Activated effector memory CD4-positive, alpha-beta T cell treated with anti-CD3 and anti-CD28 coated beads, Interleukin-2, amount 50 U/mL, for 16 hours (primary cell): ENCODE results near the gene SALL3.

Experiments
- DNase-seq: peaks from one replicate; pipeline ENCODE4 v3.0.0-alpha.2; 2020

Gene SALL3

DNA sequence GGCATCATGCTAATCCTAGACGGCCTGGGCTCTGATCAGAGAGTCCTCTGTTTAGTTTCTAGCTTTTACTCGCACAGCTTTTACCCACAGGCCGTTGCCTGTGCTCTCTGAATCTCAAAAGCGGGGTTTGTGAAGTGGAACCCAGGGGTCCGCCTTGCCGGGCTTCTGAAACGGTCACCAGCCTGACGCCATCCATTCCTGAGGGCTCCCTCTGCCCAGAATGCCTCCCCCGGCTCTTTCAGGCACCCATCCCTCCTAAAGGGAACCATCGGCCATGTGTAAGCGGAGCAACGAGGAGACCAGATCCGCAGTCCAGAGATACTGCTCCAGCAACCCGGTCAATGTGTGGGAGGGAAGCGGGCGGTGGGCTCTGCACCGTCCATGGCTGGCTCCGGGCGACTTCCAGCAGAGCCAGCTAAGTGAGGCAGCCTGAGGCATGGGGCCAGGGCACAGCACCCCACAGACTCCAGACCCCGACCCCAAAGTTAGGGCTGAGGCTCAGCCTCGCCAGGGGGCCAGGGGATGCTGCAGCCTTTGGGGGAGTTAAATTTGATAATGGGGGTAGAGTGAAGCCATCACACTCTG, 28.8 kb downstream of the SALL3 start:
- DNase-seq = no peak

DNA sequence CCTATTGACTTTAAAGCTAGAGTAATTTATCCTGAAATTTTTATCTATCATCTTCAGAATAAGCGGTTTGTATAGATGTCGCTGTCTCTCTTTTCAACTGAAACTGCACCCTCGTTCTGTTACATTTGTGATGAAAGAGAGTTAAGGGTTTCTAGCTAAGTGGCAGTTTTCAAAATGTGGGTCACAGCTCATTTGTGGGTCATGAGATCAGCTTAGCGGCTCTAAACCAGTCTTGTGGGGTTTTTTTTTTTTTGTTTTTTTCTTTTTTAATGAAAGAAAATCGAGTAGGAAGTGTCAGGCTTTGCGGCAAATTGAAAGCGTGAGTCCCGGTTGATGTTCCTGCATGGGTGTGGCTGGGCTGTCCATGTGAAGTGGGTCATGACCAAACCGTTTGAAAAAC, 31.2 kb downstream of the SALL3 start:
- DNase-seq = no peak

GRCh38 chr18:79011300-79011870, 31.8 kb downstream of the SALL3 start:
- no peak for DNase-seq

DNA sequence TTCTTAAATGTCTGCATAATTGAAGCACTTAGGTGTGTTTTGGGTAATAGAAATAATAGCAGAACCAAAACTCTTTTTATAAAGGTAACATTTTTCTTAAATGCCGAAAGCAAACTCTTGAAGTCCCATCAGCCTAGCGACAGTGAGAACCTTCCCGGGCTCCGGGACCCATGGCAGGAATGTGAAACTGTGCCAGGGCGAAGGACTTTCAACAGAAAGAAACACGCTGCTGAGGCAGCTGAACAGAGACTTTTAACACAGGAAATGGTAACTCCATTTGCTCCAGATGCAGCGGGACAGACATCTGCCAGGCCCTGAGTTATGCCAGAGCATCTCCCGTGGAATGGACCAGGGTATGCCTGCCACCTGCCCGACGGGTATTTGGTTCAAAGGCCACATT, 34.3 kb downstream of the SALL3 start:
- no peak for DNase-seq

DNA sequence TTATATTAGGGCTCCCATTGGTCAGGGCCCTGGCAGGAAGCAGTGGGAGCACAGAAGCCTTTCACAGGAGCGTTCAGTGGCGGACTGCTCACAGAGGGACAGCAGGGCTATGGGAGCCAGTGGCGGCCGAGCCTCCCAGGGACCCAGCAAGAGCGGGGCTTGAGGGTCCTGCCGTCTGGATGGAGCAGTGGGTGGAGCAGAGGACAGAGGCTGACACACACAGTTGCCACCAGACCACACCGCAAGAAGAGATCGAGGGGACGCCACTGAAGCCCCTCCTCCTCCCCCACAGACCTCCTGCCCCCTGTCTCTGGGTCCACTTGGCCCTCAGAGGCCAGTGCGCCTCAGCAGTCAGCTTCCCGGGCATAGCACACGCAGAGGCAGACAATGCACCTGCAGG, 39.3 kb downstream of the SALL3 start:
- no peak for DNase-seq

GRCh38 chr18:79019881-79020280, 40.3 kb downstream of the SALL3 start:
- no peak for DNase-seq

GRCh38 chr18:79022603-79023002, 43.0 kb downstream of the SALL3 start:
- DNase-seq = no peak

- no peak for DNase-seq
These were observed 46.9 kb downstream of the SALL3 start for GRCh38 chr18:79026491-79026890.

DNA sequence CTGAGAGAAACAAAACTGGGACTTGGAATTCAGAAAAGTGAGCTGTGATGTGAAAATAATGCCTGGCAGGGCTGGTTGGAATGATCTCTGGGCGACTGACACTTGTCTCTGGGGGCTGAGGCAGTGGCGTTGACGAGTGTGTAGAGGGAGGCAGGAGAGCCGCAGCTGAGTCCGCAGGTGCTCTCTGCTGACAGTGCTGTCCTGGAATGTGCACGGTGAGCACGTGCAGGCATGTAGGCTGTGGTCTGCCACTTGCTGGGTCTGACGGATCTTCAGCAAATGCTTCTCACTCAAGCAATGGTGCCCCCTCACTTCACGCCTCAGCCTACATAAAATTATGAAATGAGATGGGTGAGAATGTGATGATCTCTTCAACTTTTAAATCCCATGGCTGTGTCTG, 51.1 kb downstream of the SALL3 start:
- no peak for DNase-seq

- no peak for DNase-seq
These were observed 62.7 kb downstream of the SALL3 start for GRCh38 chr18:79042276-79042675.

DNA sequence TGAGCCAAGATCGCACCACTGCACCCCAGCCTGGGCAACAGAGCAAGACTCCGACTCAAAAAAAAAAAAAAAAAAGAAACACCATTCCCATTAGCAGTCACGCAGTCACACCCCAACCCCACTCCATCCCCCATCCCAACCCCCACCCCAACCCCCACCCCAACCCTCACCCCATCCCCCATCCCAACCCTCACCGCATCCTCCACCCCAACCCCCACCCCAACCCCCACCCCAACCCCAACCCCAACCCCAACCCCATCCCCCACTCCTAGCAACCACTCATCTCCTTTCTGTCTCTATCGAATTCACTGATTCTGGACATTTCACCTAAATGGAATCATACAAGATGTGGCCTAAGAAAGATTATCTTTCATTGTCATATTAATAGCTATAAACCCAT, 63.7 kb downstream of the SALL3 start:
- no peak for DNase-seq

- DNase-seq = no peak
These were observed 66.9 kb downstream of the SALL3 start for GRCh38 chr18:79046522-79046921.

GRCh38 chr18:79047556-79048244, 68.1 kb downstream of the SALL3 start:
- DNase-seq = no peak

DNA sequence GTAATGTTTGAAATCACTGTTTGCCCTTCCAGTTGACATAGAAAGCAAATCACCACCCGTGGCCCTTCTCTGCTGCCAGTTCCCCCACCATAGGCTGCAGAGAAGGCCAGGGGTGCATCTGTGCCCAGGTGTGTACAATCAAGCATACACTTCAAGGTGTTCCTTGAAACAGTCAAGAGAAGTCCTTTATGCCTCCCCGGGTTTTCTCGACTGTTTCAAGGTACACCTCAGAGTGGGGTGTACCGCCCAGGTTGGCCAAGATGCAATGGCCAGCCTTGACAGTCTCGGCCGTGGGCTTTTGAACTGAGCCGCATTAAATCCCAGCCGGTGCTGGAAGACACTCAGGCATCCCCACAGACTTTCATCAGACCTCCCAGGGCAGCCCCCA, 68.6 kb downstream of the SALL3 start:
- no peak for DNase-seq

GRCh38 chr18:79049506-79049905, 69.9 kb downstream of the SALL3 start:
- DNase-seq = no peak
